Testis (tissue), 3 donors: Measurements from ENCODE around the gene GEMIN7. TPM values are rescaled to one million over a fixed set of nuclear protein-coding genes. Genes with fewer than 3 reads are reported as not detected.

Experiments
- DNase-seq: peaks from one replicate; pipeline ENCODE4 v3.0.0-alpha.2; 2019
- H3K27ac ChIP-seq, 2 donors: fragments of 200-600 bp; sonication (generic); one replicate each; pipeline ENCODE4 v1.5.1; 2019
- H3K27me3 ChIP-seq: fragments of 200-600 bp; sonication (generic); one replicate; pipeline ENCODE4 v1.5.1; 2019
- H3K36me3 ChIP-seq: fragments of 200-600 bp; sonication (generic); one replicate; pipeline ENCODE4 v1.5.1; 2017; ENCODE audit warnings: low read depth; ENCODE audit errors: missing control alignments
- H3K4me1 ChIP-seq: fragments of 200-600 bp; sonication (generic); one replicate; pipeline ENCODE4 v1.5.1; 2019
- H3K4me3 ChIP-seq, 2 donors: fragments of 200-600 bp; sonication (generic); one replicate each; pipeline ENCODE4 v1.5.1; 2017 to 2019
- H3K9me3 ChIP-seq: fragments of 200-600 bp; sonication (generic); one replicate; pipeline ENCODE4 v1.5.1; 2017
- POLR2A ChIP-seq: fragments of 450-650 bp; IDR thresholded peaks from one replicate; pipeline ENCODE4 v1.6.1; 2017; ENCODE audit warnings: antibody characterized with exemption, mild to moderate bottlenecking, moderate library complexity
- WGBS, 2 donors: methylation state at CpG; one replicate each; pipeline ENCODE4 v1.1.5; 2018; 5-methylcytosine and 5-hydroxymethylcytosine counted together
- intact Hi-C: fragments of 100-400 bp; cut with DNase I; formaldehyde crosslinking; loops from one replicate; pipeline ENCODE4 v1.15.1; 2023; ENCODE audit warnings: low total_unique reads
- polyA plus RNA-seq: library from polyadenylated mRNA; stranded (reverse); fragments of 350-450 nt; fragmentation: Illumina TruSeq; extraction: RNeasy Lipid Tissue Mini Kit (QIAGEN cat#74804); gene quantifications from one replicate; pipeline ENCODE4 v1.2.3, GENCODE V29; 2014; ENCODE audit warnings: low read depth, low replicate concordance; ENCODE audit not compliant: insufficient read depth
- total RNA-seq, 2 donors: library from RNA; depleted of rRNA; stranded (reverse); fragments of >200 nt; gene quantifications; one replicate each; pipeline ENCODE4 v1.2.3, GENCODE V29; 2016
- TF ChIP-seq, protein P1 (sequence below), 3 experiments: fragments of 450-650 bp in 2 of 3; fragments of 200-600 bp in 1 of 3; sonication (generic) in 1 of 3; IDR thresholded peaks; one replicate each; pipeline ENCODE4 v1.5.1; 2016 to 2019; ENCODE audit warnings: antibody characterized with exemption in 3 of 3, mild to moderate bottlenecking in 2 of 3, moderate library complexity in 1 of 3

The GEMIN7 gene
- total and polyA plus RNA-seq, 3 donors from 2014 or later, result 7.6 to 13.5 (median 9.7) TPM

- TF ChIP-seq, protein P1, sequence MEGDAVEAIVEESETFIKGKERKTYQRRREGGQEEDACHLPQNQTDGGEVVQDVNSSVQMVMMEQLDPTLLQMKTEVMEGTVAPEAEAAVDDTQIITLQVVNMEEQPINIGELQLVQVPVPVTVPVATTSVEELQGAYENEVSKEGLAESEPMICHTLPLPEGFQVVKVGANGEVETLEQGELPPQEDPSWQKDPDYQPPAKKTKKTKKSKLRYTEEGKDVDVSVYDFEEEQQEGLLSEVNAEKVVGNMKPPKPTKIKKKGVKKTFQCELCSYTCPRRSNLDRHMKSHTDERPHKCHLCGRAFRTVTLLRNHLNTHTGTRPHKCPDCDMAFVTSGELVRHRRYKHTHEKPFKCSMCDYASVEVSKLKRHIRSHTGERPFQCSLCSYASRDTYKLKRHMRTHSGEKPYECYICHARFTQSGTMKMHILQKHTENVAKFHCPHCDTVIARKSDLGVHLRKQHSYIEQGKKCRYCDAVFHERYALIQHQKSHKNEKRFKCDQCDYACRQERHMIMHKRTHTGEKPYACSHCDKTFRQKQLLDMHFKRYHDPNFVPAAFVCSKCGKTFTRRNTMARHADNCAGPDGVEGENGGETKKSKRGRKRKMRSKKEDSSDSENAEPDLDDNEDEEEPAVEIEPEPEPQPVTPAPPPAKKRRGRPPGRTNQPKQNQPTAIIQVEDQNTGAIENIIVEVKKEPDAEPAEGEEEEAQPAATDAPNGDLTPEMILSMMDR (IDR thresholded peaks at IDR 0.05), result no peak
- TF ChIP-seq POLR2A, result no peak
- Histone ChIP-seq H3K27me3 (no peaks in the 10 kb centered on the region), H3K27ac (no peak overlapping the region), H3K4me3 (no peak overlapping the region), H3K4me1 (no peaks in the 10 kb centered on the region), H3K36me3 (no peaks in the 10 kb centered on the region), H3K9me3 (no peaks in the 10 kb centered on the region)
- intact Hi-C loops, result no loop called here
- 92 to 94% methylated on average over 6 of the region's 6 CpGs for WGBS, 2 donors
- DNase-seq, result no peak
Observed at GRCh38 chr19:45119582-45119981, 40.5 kb downstream of the GEMIN7 start.

DNA sequence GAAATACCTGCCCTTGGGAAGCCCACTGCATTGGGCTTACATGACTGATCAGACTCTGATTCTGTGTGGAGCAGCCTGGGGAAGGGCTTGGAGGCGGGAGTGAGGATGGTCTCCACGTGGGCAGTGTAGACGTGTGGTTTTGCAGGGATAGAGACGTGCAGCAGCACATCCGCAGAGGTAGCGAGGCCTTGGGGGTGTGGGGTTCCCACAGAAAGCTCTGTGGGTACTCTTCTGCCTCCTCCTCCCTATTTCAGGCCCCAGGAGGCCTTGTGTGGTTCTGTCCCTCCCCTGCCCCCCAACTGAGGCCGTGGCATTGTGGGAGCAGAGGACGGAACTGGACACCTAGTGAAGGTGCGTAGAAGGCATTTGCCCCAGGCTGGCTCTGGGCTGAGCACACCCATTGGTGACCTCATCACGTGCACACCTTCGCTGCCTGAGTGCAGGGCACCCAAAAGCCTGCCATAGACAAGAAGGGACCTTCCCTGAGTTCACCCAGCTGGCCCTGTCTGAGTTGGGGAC lies 42.8 kb downstream of the GEMIN7 start:
- intact Hi-C loops, result no loop called here
- Histone ChIP-seq H3K4me3 (no peak overlapping the region), H3K9me3 (no peaks in the 10 kb centered on the region), H3K27me3 (no peaks in the 10 kb centered on the region), H3K36me3 (no peaks in the 10 kb centered on the region), H3K27ac (no peak overlapping the region), H3K4me1 (no peaks in the 10 kb centered on the region)
- DNase-seq, result no peak
- 87 to 90% methylated on average over 10 to 11 of the region's 11 CpGs for WGBS, 2 donors
- TF ChIP-seq POLR2A, result no peak
- TF ChIP-seq, protein P1 (IDR thresholded peaks at IDR 0.05), result no peak

GRCh38 chr19:45122832-45123231 lies 43.8 kb downstream of the GEMIN7 start:
- Histone ChIP-seq H3K4me3 (no peak overlapping the region), H3K4me1 (no peaks in the 10 kb centered on the region), H3K36me3 (no peaks in the 10 kb centered on the region), H3K27me3 (no peaks in the 10 kb centered on the region), H3K9me3 (no peaks in the 10 kb centered on the region), H3K27ac (no peak overlapping the region)
- WGBS, 2 donors, result 63 to 80% methylated on average over 6 of the region's 6 CpGs
- TF ChIP-seq, protein P1 (IDR thresholded peaks at IDR 0.05), result no peak
- TF ChIP-seq POLR2A, result no peak
- no peak for DNase-seq
- intact Hi-C loops, result no loop called here

DNA sequence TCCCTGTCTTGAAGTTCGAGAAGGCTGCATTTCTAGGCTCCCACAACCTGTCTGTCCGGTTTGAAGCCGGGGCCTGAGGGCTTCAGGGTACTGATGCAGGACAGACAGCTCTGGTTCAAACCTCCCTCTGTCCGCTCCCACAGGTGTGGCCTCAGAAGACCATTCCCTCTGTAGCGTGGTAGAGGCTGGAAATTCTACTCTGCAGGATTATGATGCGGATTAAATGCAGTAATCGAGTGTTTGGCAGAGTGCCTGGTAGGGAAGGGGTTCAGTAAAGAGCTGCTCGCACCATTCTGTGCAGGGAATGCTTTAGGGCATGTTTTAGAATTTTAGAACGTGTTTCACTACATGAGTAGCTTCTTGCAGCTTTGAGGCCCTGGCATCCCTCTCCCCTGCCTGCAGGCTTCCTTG lies 44.4 kb downstream of the GEMIN7 start:
- no peak for TF ChIP-seq POLR2A
- TF ChIP-seq, protein P1 (IDR thresholded peaks at IDR 0.05), result no peak
- no peak overlapping the region for H3K4me3 ChIP-seq
- DNase-seq, result no peak
- H3K27ac ChIP-seq, result no peak overlapping the region
- H3K9me3 ChIP-seq, result no peaks in the 10 kb centered on the region
- WGBS, 2 donors, result 83 to 89% methylated on average over 7 to 9 of the region's 9 CpGs
- H3K27me3 ChIP-seq, result no peaks in the 10 kb centered on the region
- no peaks in the 10 kb centered on the region for H3K4me1 ChIP-seq
- intact Hi-C loops, result no loop called here
- no peaks in the 10 kb centered on the region for H3K36me3 ChIP-seq

GRCh38 chr19:45124021-45124420 lies 45.0 kb downstream of the GEMIN7 start:
- Histone ChIP-seq H3K36me3 (no peaks in the 10 kb centered on the region), H3K27me3 (no peaks in the 10 kb centered on the region), H3K4me3 (no peak overlapping the region), H3K27ac (no peak overlapping the region), H3K4me1 (no peaks in the 10 kb centered on the region), H3K9me3 (no peaks in the 10 kb centered on the region)
- TF ChIP-seq, protein P1 (IDR thresholded peaks at IDR 0.05), result no peak
- no peak for TF ChIP-seq POLR2A
- no peak for DNase-seq
- WGBS, 2 donors, result 83 to 84% methylated on average over 6 of the region's 6 CpGs
- intact Hi-C loops, result no loop called here
